GM19467 (cell line): ENCODE data around the gene TBR1.

Source experiments
- ATAC-seq: cut with Tn5 transposase; IDR thresholded peaks from one replicate; pipeline ENCODE4 v1.9.1; 2021; ENCODE audit warnings: mild to moderate bottlenecking, moderate library complexity; ENCODE audit not compliant: unreplicated experiment

The TBR1 gene

DNA sequence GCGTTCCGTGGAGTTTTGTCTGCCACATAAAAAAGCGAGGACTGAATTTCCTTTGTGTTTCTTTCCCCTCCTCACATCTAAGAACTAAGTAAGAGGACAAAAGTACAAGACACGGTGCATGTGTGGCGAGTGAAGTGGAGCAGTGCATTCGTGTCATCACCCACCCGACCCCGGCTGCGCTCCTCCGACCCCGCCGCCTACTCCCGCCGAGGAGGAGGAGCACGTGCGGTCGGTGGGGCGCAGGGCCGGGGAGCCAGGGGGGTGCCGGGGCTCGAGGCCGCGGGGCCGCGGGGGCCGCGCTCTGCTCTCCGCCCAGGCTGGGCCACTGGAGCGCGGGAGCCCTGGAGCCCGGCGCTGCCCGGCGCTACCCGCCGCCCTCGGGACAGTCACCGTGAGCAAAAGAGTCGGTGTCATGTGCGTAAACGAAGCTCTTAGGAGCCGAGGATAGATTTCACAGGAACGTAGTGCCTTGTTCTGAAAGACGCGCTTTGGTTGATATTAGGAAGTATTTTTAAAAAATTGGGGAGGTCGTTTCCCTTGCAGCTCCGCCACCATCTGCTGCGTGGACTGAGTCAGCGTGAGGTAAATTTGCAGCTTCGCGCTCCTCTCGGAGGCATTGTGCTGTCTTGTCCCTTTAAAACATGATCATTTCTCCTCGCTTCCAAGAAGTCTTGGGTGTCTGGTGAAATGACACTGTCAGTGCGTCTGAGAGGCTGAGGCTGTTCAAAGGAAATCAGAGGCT is 11.0 kb downstream of the TBR1 start:
- ATAC-seq = no peak

DNA sequence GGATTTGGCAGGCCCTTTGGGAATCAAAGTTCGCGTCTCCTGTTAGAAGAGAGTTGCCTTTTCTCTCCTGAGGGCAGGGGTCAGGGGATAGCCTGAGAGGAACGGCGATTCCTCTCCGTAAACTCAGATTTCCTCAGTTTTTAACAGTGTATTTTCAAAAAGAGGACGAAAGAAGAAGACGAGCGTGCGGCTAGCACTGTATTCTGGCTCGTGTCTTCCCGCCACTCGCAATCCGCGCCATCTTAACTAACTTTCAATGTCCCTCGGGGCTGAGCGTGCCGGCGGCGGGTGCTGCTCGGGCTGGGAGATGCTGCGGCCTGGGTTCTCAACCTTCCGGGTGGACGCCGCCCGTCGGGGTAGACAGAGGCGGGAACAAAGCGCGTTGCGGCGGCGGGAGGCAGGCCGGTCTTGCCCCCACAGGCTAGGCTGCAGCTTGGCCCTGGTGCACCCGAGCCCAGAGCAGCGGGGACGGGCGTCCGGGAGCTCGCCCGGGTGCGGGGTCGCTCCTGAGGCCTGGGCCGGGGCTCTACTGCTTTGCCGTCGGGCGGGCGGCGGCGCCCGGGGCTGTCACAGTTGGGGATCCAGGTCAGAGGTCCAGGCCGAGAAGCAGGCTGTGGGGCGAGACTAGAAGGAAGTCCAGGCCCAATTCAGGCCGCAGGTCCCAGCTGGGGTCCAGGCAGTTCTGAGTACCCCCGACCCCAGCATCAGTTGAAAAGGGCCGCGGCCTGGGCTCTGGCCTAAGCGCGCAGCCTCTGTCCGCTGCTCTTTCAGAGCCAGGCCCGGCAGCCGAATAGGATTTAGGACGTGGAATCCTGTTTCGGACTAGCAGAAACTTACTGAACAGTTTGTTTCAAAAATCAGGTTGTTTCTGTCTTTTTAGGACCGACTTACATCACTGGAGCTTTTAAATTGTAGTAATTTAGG is 11.8 kb downstream of the TBR1 start:
- ATAC-seq = no peak

DNA sequence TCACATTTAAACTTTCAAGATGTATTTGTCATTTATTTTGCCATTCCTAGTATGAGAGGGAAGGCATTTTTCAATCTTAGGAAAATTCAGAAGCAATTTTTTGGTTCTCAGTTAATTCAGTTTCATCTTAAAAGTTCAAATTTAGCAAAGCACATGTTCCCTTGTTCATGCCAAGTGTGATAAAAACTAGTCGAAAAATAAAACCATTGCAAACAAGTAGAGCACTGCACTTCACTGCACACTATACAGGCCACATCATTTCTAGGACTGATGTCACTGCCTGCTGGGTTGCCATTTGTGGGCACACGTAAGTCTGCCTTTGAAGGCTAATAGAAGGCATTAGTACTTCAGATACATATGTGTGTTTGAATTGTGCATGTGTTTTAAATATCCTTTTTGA is 14.3 kb downstream of the TBR1 start:
- no peak for ATAC-seq

DNA sequence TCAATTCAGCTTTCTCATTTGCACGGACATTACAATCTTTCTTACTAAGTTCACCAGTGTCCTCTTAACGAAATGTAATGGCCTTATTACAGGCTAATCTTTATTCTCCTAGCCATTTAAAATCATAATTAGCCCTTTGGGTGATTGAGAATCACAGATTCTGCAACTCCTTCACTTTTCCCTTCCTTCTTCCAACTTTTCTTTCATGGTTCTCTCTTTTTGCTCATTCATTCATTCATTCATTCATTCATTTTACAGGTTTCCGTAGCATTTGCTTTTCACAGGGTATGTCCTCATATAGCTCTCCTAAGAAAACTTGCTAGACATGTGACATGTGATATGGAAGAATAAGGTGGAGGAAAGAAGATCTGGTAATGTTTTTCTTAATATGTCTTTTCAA is 16.0 kb downstream of the TBR1 start:
- no peak for ATAC-seq

DNA sequence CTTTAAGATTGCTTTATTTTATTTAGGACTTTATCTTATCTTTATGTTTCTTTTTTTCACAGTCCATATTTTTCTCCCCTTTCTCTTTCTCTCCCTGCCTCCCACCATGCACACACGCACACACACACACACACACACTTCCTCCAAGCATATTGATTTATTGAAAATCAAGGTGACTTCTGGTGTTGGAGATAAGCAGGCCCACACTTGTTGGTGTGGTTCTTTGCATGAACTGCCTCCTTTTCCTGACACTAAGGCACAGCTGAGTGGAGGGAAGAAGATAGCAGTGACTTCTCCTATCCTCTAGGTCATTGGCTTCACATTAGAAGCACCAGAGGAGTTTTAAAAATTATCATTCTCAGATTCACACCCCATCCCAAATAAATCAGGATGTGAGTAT is 18.0 kb downstream of the TBR1 start:
- ATAC-seq = no peak

DNA sequence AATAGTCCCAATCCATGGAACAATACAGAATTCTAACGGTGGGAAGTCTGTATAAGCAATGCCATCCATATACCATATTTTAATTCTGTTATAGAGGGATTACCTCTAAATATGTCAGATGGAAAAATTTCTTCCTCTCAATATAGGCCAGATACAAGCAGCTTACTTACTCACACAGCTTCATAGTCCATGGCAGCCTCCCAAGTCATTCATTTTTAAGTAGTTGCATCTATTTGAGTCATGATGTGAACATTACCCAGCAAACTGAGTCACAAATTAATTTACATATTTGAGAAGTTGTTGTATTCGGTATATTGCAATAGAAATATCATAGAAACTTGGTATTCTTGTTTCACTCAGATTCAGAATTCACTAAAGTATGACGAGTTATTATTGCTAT is 20.3 kb downstream of the TBR1 start:
- no peak for ATAC-seq

DNA sequence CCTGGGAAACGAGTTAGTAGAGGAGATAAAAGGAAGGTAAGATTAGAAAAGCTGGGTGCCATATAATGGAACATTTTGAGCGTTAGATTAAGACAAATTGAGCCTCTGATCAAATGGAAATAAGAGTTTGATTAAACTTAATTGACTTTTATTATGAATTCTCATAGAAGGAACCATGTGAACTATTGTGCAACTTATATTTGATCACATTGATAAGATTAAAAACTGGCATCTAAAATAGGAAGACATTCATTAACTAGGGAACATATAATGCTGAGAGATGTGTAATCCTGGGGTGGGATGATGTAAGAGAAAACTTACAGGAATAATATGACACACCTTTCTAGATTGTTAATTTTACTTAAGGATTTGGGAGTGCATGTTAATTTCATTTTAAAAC is 22.5 kb downstream of the TBR1 start:
- ATAC-seq = no peak

DNA sequence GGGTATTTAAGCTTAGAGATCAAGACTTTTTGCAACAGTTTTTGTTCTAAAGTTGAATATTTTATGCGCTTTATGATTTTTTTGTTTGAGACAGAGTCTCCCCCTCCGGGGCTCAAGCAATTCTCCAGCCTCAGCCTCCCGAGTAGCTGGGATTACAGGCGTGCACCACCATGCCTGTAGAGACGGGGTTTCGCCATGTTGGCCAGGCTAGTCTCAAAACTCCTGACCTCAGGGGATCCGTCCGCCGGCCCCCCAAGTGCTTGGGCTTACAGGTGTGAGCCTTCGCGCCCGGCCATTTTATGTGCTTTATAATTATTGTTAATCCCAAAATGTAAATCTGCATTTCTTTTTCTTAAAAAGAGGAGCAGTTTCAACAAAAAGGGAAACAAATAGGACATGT is 29.0 kb downstream of the TBR1 start:
- no peak for ATAC-seq

DNA sequence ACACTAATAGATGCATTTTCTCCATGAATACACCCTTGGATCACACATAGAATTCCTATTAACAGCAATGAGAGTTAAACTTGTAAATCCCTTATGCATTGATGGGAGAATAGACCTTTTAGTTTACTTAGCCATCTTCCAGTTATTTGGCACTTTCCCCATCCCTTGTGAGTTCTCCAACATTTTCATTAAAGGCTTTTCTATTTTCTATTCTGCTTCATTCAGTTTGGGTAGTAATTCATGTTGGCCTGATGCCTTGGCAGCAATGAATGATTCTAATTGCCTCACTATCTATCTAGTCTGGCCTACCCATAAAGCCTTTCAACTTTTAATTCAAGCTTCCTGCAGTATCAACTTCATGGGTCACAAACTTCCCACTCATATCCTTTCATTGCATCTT is 32.3 kb downstream of the TBR1 start:
- no peak for ATAC-seq

DNA sequence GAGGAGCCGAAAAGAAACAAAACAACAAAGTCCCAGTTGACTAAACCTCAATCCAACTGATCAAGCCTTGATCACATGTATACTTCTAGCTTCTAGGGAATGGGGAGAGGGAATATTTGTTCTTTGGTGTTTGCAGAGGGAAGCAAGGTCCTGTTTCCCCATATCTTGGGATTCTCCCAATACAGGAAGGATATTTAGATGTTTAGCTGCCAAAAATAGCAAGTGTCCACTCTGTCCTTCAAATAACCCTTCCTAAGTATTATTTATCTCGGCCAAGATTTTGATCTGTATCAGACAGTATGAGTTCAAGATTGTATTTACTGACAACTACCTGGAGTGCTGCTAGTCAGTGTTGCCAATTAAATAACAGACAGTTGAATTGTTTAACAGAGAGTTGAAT is 55.5 kb downstream of the TBR1 start:
- no peak for ATAC-seq

DNA sequence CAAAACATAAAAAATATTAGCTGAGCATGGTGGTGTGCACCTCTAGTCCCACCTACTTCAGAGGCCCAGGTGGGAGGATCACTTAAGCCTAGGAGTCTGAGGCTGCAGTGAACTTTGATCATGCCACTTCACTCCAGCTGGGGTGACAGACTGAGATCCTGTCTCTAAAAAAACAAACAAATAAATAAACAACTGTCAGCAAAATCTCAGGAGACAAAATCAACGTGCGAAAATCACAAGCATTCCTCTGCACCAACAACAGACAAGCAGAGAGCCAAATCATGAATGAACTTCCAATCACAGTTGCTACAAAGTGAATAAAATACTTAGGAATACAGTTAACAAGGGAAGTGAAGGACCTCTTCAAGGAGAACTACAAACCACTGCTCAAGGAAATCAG is 58.8 kb downstream of the TBR1 start:
- no peak for ATAC-seq
